DOHH2 (cell line): ENCODE measurements around the gene BPIFA1.

ENCODE experiments used
- EZH2phosphoT487 ChIP-seq: fragments of 200-600 bp; sonication (generic); IDR thresholded peaks from 2 replicates; pipeline ENCODE4 v1.6.1; 2017; ENCODE audit warnings: borderline replicate concordance, mild to moderate bottlenecking, antibody characterized with exemption, low read length, moderate library complexity, mixed read lengths
- TF ChIP-seq, protein P1 (sequence below): fragments of 200-600 bp; sonication (generic); IDR thresholded peaks from one replicate; pipeline ENCODE4 v1.5.1; 2014; ENCODE audit warnings: antibody characterized with exemption, mild to moderate bottlenecking, low read depth, low read length; ENCODE audit not compliant: poor library complexity, severe bottlenecking

DNA sequence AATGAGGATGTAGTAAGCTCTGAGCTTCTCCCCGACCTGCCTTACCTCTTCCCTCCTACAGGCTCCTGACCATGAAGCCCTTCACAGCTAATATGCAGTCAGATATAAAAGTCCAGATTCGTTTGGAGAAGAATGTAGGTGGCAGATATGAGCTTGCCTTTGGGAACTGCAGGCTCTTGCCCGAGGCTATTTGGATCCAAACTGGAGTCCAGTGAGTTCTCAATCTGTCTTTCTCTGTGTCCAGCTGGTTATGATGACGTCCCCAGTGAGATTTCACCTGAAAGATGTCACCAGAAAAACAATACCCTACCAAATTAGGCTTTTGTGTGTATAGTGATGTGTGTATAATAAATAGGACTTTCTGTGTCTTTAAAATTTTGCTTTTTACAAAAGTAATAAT is 33.3 kb upstream of the BPIFA1 start:
- TF ChIP-seq, protein P1, sequence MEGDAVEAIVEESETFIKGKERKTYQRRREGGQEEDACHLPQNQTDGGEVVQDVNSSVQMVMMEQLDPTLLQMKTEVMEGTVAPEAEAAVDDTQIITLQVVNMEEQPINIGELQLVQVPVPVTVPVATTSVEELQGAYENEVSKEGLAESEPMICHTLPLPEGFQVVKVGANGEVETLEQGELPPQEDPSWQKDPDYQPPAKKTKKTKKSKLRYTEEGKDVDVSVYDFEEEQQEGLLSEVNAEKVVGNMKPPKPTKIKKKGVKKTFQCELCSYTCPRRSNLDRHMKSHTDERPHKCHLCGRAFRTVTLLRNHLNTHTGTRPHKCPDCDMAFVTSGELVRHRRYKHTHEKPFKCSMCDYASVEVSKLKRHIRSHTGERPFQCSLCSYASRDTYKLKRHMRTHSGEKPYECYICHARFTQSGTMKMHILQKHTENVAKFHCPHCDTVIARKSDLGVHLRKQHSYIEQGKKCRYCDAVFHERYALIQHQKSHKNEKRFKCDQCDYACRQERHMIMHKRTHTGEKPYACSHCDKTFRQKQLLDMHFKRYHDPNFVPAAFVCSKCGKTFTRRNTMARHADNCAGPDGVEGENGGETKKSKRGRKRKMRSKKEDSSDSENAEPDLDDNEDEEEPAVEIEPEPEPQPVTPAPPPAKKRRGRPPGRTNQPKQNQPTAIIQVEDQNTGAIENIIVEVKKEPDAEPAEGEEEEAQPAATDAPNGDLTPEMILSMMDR = no peak
- TF ChIP-seq EZH2phosphoT487 = no peak
